BLaER1 treated with 17β-estradiol and CSF1 and Interleukin-3, amounts not matched to agents 10 nM and 100 nM (cell line): ENCODE measurements around the gene PSKH1.
"Not testable (repeated sequence)": the region's sequence is repeated elsewhere in the genome, so short reads cannot be mapped to it uniquely, and the experiment has no call there.

Experiments used
- H3K27ac ChIP-seq, 11 experiments: shearing (Covaris generic); formaldehyde crosslinking; 2 replicates each; pipeline ENCODE4 v1.8.1; 2022
- H3K27me3 ChIP-seq, 11 experiments: shearing (Covaris generic); formaldehyde crosslinking; 2 replicates each; pipeline ENCODE4 v1.8.1; 2022
- H3K36me3 ChIP-seq, 11 experiments: shearing (Covaris generic); formaldehyde crosslinking; 2 replicates each; pipeline ENCODE4 v1.8.1; 2022
- H3K4me1 ChIP-seq, 10 experiments: shearing (Covaris generic); formaldehyde crosslinking; 2 replicates each; pipeline ENCODE4 v1.8.1; 2022
- H3K4me2 ChIP-seq, 11 experiments: shearing (Covaris generic); formaldehyde crosslinking; 2 replicates each; pipeline ENCODE4 v1.8.1; 2022
- H3K4me3 ChIP-seq, 10 experiments: shearing (Covaris generic); formaldehyde crosslinking; 2 replicates each; pipeline ENCODE4 v1.8.1; 2022
- H3K9ac ChIP-seq, 11 experiments: shearing (Covaris generic); formaldehyde crosslinking; 2 replicates each; pipeline ENCODE4 v1.8.1; 2022
- H3K9me3 ChIP-seq, 11 experiments: shearing (Covaris generic); formaldehyde crosslinking; replicated peaks in 1 of 11; 2 replicates each; pipeline ENCODE4 v1.8.1; 2022
- H4K20me1 ChIP-seq, 11 experiments: shearing (Covaris generic); formaldehyde crosslinking; 2 replicates each; pipeline ENCODE4 v1.8.1; 2022
- Cebpa-rat ChIP-seq, 11 experiments: shearing (Covaris generic); IDR thresholded peaks; 2 replicates each; pipeline ENCODE4 v1.8.1; 2022

The PSKH1 gene

GRCh38 chr16:67910158-67910557 lies 17.1 kb downstream of the PSKH1 start:
- H3K9me3 ChIP-seq: no peaks in the 10 kb centered on the region
- H3K4me1 ChIP-seq: peaks cover 10 to 23% (median 21%) of the 10 kb centered on the region in 10 experiments
- H3K4me2 ChIP-seq: peak overlapping the region in 9 of 11 experiments; percentile 22 to 52 (median 33); a peak in 18 of 22 replicates
- H3K36me3 ChIP-seq: peaks cover 24 to 88% (median 58%) of the 10 kb centered on the region in 11 experiments
- H3K27me3 ChIP-seq: no peaks in the 10 kb centered on the region
- H3K9ac ChIP-seq: peak overlapping the region in 7 of 11 experiments; percentile 7 to 49 (median 28); a peak in 7 of 22 replicates
- no peak overlapping the region for H3K4me3 ChIP-seq
- TF ChIP-seq Cebpa-rat (IDR thresholded peaks at IDR 0.05): no peak
- peak overlapping the region in 9 of 11 experiments; percentile 1 to 64 (median 36); a peak in 12 of 22 replicates for H3K27ac ChIP-seq
- peaks cover 7 to 85% (median 43%) of the 10 kb centered on the region in 11 experiments; a peak in 19 of 22 replicates for H4K20me1 ChIP-seq

GRCh38 chr16:67914758-67915495 lies 21.9 kb downstream of the PSKH1 start:
- TF ChIP-seq Cebpa-rat (IDR thresholded peaks at IDR 0.05): no peak

DNA sequence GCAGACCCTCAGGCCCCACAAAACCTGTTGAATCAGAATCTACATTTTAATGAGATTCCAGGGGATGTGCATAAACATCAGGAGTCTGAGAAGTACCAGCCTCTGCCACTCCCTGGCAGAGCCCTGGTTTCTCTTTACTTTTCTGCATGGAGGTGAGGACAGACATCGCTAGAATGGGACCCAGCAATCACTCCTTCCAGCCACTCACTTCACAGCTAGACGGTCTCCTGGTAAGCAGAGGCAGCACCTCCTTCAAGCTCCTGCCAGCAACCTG lies 22.4 kb downstream of the PSKH1 start:
- H3K9ac ChIP-seq, H3K27ac ChIP-seq, H3K4me2 ChIP-seq, H3K9me3 ChIP-seq, H3K27me3 ChIP-seq, H3K4me3 ChIP-seq: not testable (repeated sequence)
- Histone ChIP-seq H3K4me1 (peaks cover 20 to 42% (median 32%) of the 10 kb centered on the region in 10 experiments), H3K36me3 (peaks cover 20 to 97% (median 79%) of the 10 kb centered on the region in 11 experiments), H4K20me1 (peaks cover 35 to 99% (median 77%) of the 10 kb centered on the region in 11 experiments)

More at GRCh38 chr16:67914758-67915495, 21.9 kb downstream of the PSKH1 start:
- Histone ChIP-seq H4K20me1 (peaks cover 36 to 99% (median 76%) of the 10 kb centered on the region in 11 experiments), H3K4me3 (no peak overlapping the region), H3K36me3 (peaks cover 22 to 93% (median 76%) of the 10 kb centered on the region in 11 experiments), H3K27me3 (no peaks in the 10 kb centered on the region), H3K4me1 (peaks cover 24 to 42% (median 32%) of the 10 kb centered on the region in 10 experiments), H3K9ac (no peak overlapping the region), H3K4me2 (no peak overlapping the region), H3K9me3 (no peaks in the 10 kb centered on the region), H3K27ac (no peak overlapping the region)

DNA sequence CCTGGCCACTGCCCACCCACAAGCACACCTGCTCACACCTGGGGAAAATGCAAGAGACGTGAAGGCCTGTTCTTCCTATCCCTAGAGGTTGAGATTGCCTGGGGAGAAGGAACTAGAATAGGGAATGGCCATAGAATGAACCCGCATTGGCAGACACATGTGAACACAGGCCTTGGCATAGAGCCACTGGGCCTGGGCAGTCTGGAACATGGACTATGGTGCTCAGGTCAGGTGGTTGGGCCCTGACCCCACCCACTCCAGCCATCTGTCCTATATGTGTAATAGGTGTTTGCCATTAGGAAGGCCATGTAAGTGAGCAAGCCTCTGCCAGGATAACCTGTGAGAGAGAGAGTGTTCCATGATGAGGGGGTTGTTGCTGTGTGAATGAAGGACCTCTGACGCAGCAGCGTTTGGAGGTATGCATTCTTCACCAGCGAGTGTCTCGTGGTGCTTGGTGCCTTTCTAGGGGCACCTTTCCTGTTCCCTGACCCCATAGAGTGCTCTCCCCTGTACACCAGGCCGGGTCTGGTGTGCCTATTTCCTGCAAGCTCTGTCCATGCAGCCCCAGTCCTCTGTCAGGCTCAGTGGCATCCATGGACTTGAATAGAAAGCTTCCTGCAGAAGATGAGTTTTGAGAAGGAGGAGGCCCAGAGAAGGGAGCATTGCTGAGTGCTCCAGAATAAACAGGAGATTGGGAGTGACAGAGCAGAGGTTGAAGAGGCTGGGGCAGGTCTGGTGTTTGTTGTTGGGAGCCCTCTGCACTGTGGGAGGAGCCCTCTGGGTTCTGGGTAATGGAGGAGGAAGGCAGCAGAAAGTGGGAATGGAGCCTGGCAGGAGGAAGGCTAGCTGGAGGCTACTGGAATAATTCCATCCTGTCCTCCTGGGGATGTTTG lies 23.0 kb downstream of the PSKH1 start:
- Histone ChIP-seq H4K20me1 (peaks cover 34 to 99% (median 77%) of the 10 kb centered on the region in 11 experiments), H3K27me3 (no peaks in the 10 kb centered on the region), H3K9ac (peak overlapping the region in 3 of 11 experiments; percentile 1 to 63 (median 47); a peak in 2 of 22 replicates), H3K27ac (no peak overlapping the region), H3K4me1 (peaks cover 23 to 42% (median 32%) of the 10 kb centered on the region in 10 experiments), H3K4me2 (no peak overlapping the region), H3K36me3 (peaks cover 18 to 93% (median 74%) of the 10 kb centered on the region in 11 experiments), H3K9me3 (no peaks in the 10 kb centered on the region), H3K4me3 (no peak overlapping the region)
- no peak for TF ChIP-seq Cebpa-rat (IDR thresholded peaks at IDR 0.05)

DNA sequence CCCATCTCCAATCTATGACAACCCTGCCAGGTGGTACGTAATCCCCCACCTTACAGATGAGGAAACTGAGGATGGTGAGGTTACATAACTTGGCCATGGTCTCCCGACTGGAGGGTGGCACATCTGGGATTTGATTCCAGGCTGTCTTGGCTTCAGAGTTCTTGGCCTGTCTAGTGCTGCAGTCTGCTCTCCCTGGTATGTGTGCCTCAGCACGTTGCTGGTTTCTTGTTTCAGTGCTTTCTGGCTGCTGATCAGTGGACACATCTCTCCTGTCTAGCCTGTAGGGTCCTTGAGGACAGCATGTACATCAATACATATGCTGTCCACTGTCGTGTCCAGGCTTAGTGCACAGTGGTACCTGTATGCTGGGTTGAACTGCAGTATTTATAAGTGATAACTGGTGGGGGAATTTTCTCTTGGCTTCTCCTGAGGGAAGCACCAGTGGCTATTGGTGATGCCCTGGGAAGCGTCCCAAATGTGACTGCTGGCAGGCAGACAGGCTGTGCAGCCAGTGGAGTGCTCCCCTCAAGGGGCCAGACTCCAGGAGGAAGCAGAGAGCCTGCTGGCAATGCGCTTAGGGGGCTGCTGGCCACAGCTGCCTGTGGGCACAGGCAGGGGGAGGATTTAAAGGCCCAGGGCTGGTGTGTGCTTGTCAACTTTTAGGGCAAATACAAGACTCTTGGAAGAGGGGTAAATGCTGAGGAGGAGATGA lies 24.2 kb downstream of the PSKH1 start:
- Histone ChIP-seq H3K9ac (peak overlapping the region in 7 of 11 experiments; percentile 6 to 63 (median 47); a peak in 11 of 22 replicates), H3K36me3 (peaks cover 18 to 84% (median 62%) of the 10 kb centered on the region in 11 experiments), H3K9me3 (no peaks in the 10 kb centered on the region), H3K4me2 (peak overlapping the region in 5 of 11 experiments; percentile 4 to 47 (median 31); a peak in 7 of 22 replicates), H3K27ac (peak overlapping the region in 6 of 11 experiments; percentile 16 to 62 (median 40); a peak in 8 of 22 replicates), H3K27me3 (no peaks in the 10 kb centered on the region), H3K4me1 (peaks cover 35 to 53% (median 42%) of the 10 kb centered on the region in 10 experiments), H3K4me3 (no peak overlapping the region), H4K20me1 (peaks cover 42 to 99% (median 78%) of the 10 kb centered on the region in 11 experiments)
- TF ChIP-seq Cebpa-rat (IDR thresholded peaks at IDR 0.05): no peak

DNA sequence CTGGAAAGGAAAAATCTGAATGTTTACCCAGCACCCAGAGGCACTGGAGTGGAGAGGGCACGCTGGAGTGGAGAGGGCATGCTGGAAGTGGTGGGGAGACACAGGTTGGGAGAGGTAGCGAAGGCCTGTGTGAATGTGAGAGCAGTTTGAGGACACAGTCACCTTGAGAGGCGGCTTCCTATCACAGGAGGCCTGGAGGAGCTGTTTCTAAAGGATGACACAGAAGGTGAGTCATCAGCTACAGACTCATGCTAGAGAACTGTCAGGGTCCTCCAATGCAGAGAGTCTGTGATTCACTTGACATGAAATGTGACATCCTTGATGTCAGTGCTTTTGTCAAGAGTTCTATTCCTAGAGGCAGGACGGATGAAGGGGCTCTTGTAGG lies 24.8 kb downstream of the PSKH1 start:
- H3K4me2 ChIP-seq: peak overlapping the region in 5 of 11 experiments; percentile 4 to 47 (median 31); a peak in 7 of 22 replicates
- peaks cover 18 to 80% (median 64%) of the 10 kb centered on the region in 11 experiments for H3K36me3 ChIP-seq
- no peaks in the 10 kb centered on the region for H3K9me3 ChIP-seq
- no peaks in the 10 kb centered on the region for H3K27me3 ChIP-seq
- TF ChIP-seq Cebpa-rat (IDR thresholded peaks at IDR 0.05): no peak
- H4K20me1 ChIP-seq: peaks cover 46 to 99% (median 82%) of the 10 kb centered on the region in 11 experiments
- H3K4me1 ChIP-seq: peaks cover 40 to 58% (median 47%) of the 10 kb centered on the region in 10 experiments
- H3K4me3 ChIP-seq: no peak overlapping the region
- peak overlapping the region in 6 of 11 experiments; percentile 16 to 62 (median 40); a peak in 8 of 22 replicates for H3K27ac ChIP-seq
- H3K9ac ChIP-seq: peak overlapping the region in 7 of 11 experiments; percentile 6 to 63 (median 47); a peak in 10 of 22 replicates

- peak overlapping the region in 9 of 11 experiments; percentile 2 to 41 (median 35); a peak in 12 of 22 replicates for H3K9ac ChIP-seq
- no peaks in the 10 kb centered on the region for H3K9me3 ChIP-seq
- TF ChIP-seq Cebpa-rat (IDR thresholded peaks at IDR 0.05): no peak
- H3K4me1 ChIP-seq: peaks cover 46 to 77% (median 65%) of the 10 kb centered on the region in 10 experiments
- peak overlapping the region in 3 of 11 experiments; percentile 11 to 42 (median 22); a peak in 3 of 22 replicates for H3K27ac ChIP-seq
- no peak overlapping the region for H3K4me3 ChIP-seq
- H3K4me2 ChIP-seq: peak overlapping the region in 2 of 11 experiments; percentile 17 to 48; a peak in 4 of 22 replicates
- H3K36me3 ChIP-seq: peaks cover 26 to 80% (median 65%) of the 10 kb centered on the region in 11 experiments
- peaks cover 63 to 100% (median 97%) of the 10 kb centered on the region in 11 experiments for H4K20me1 ChIP-seq
- H3K27me3 ChIP-seq: no peaks in the 10 kb centered on the region
These were observed 26.7 kb downstream of the PSKH1 start for GRCh38 chr16:67919622-67920221.

- Histone ChIP-seq H3K36me3 (peaks cover 14 to 59% (median 41%) of the 10 kb centered on the region in 11 experiments; a peak in 21 of 22 replicates), H3K27ac (peak overlapping the region in 4 of 11 experiments; percentile 5 to 36 (median 14); a peak in 4 of 22 replicates), H3K4me1 (peaks cover 57 to 96% (median 88%) of the 10 kb centered on the region in 10 experiments), H3K27me3 (no peaks in the 10 kb centered on the region), H3K9ac (peak overlapping the region in 6 of 11 experiments; percentile 14 to 64 (median 32); a peak in 7 of 22 replicates), H3K4me3 (no peak overlapping the region), H4K20me1 (peaks cover 70 to 100% (median 99%) of the 10 kb centered on the region in 11 experiments), H3K4me2 (peak overlapping the region; percentile 14 to 62 (median 36); a peak in 19 of 22 replicates), H3K9me3 (no peaks in the 10 kb centered on the region)
- no peak for TF ChIP-seq Cebpa-rat (IDR thresholded peaks at IDR 0.05)
These were observed 29.2 kb downstream of the PSKH1 start for GRCh38 chr16:67922221-67922620.
